PC-3 (cell line): Measurements from ENCODE around the gene L3MBTL4. TPM values are rescaled to one million over a fixed set of nuclear protein-coding genes. Genes with fewer than 3 reads are reported as not detected.

ENCODE experiments used
- ATAC-seq: fragments of 200-7000 bp; cut with Tn5 transposase; 2 replicates; pipeline ENCODE4 v1.9.1; 2020; ENCODE audit warnings: mild to moderate bottlenecking, moderate library complexity
- BruUV-seq: library from RNA; stranded (reverse); fragments of 400-500 nt; replicated peaks from 2 replicates; lab custom pipeline; 2021; lab: Mats Ljungman, UMichigan
- CTCF ChIA-PET: fragments of 300-600 bp; sonication (Branson Sonifier 250); formaldehyde crosslinking; loops from one replicate; lab custom pipeline; 2022; ENCODE audit warnings: antibody characterized with exemption; lab: Charles Lee
- POLR2A ChIA-PET: fragments of 300-600 bp; sonication (Branson Sonifier 250); formaldehyde crosslinking; loops from one replicate; lab custom pipeline; 2022; ENCODE audit warnings: antibody characterized with exemption; ENCODE audit not compliant: unreplicated experiment; lab: Charles Lee
- DNase-seq: peaks from one replicate; pipeline ENCODE4 v3.0.0-alpha.2; 2015
- H2AFZ ChIP-seq: fragments of 300-600 bp; sonication (generic); 2 replicates; pipeline ENCODE4 v1.6.0; 2016; ENCODE audit warnings: antibody characterized with exemption, low read length
- H3F3A ChIP-seq: fragments of 300-600 bp; sonication (generic); one replicate; pipeline ENCODE4 v1.6.0; 2017; ENCODE audit warnings: antibody characterized with exemption, low read length, control low read depth, mild to moderate bottlenecking; ENCODE audit not compliant: unreplicated experiment
- H3K27ac ChIP-seq: fragments of 300-600 bp; sonication (generic); 2 replicates; pipeline ENCODE4 v1.5.1; 2016; ENCODE audit warnings: mild to moderate bottlenecking, low read length
- H3K27me3 ChIP-seq: fragments of 300-600 bp; sonication (generic); 2 replicates; pipeline ENCODE4 v1.6.1; 2016; ENCODE audit warnings: low read length, mixed read lengths
- H3K36me3 ChIP-seq: fragments of 300-600 bp; sonication (generic); 2 replicates; pipeline ENCODE4 v1.6.1; 2016; ENCODE audit warnings: low read depth, mixed run types, low read length, mixed read lengths
- H3K4me1 ChIP-seq: fragments of 300-600 bp; sonication (generic); 2 replicates; pipeline ENCODE4 v1.5.1; 2016; ENCODE audit warnings: low read length; ENCODE audit not compliant: insufficient read depth
- H3K4me2 ChIP-seq: fragments of 300-600 bp; sonication (generic); 2 replicates; pipeline ENCODE4 v1.6.0; 2016; ENCODE audit warnings: low read length
- H3K4me3 ChIP-seq: fragments of 300-600 bp; sonication (generic); 2 replicates; pipeline ENCODE4 v1.5.1; 2016; ENCODE audit warnings: mild to moderate bottlenecking, low read length, mixed read lengths
- H3K79me2 ChIP-seq: fragments of 300-600 bp; sonication (generic); 2 replicates; pipeline ENCODE4 v1.6.1; 2017; ENCODE audit warnings: low read length, mixed read lengths
- H3K9ac ChIP-seq: fragments of 300-600 bp; sonication (generic); 2 replicates; pipeline ENCODE4 v1.6.0; 2016; ENCODE audit warnings: mild to moderate bottlenecking, low read length
- H3K9me2 ChIP-seq: fragments of 300-600 bp; sonication (generic); replicated peaks from 2 replicates; pipeline ENCODE4 v1.6.1; 2016; ENCODE audit warnings: mixed run types, low read length, mixed read lengths
- H3K9me3 ChIP-seq: fragments of 300-600 bp; sonication (generic); 2 replicates; pipeline ENCODE4 v1.6.1; 2016; ENCODE audit warnings: low read length, mixed read lengths
- H4K20me1 ChIP-seq: fragments of 300-600 bp; sonication (generic); 2 replicates; pipeline ENCODE4 v1.6.1; 2016; ENCODE audit warnings: low read length, mixed read lengths
- EZH2 ChIP-seq: fragments of 300-600 bp; sonication (generic); IDR thresholded peaks from one replicate; pipeline ENCODE4 v1.6.1; 2017; ENCODE audit warnings: antibody characterized with exemption, mild to moderate bottlenecking, low read length; ENCODE audit not compliant: unreplicated experiment
- EZH2phosphoT487 ChIP-seq: fragments of 300-600 bp; sonication (generic); IDR thresholded peaks from 2 replicates; pipeline ENCODE4 v1.6.1; 2018; ENCODE audit warnings: mild to moderate bottlenecking, antibody characterized with exemption, low read length, borderline replicate concordance
- intact Hi-C: fragments of 100-400 bp; cut with micrococcal nuclease; formaldehyde crosslinking; loops from 2 replicates; pipeline ENCODE4 v1.9.0; 2023
- total RNA-seq: library from RNA; depleted of rRNA; stranded (reverse); fragments of >200 nt; gene quantifications from 2 replicates; pipeline ENCODE4 v1.2.3, GENCODE V29; 2014
- TF ChIP-seq, protein P1 (sequence below): fragments of 300-600 bp; sonication (generic); conservative IDR thresholded peaks from 2 replicates; pipeline ENCODE4 v1.5.1; 2017; ENCODE audit warnings: antibody characterized with exemption, low read depth, mild to moderate bottlenecking, low read length

The L3MBTL4 gene
- total RNA-seq, 1 experiment from 2014 or later, result 0.47 TPM

- no peak for TF ChIP-seq EZH2phosphoT487
- TF ChIP-seq, protein P1, sequence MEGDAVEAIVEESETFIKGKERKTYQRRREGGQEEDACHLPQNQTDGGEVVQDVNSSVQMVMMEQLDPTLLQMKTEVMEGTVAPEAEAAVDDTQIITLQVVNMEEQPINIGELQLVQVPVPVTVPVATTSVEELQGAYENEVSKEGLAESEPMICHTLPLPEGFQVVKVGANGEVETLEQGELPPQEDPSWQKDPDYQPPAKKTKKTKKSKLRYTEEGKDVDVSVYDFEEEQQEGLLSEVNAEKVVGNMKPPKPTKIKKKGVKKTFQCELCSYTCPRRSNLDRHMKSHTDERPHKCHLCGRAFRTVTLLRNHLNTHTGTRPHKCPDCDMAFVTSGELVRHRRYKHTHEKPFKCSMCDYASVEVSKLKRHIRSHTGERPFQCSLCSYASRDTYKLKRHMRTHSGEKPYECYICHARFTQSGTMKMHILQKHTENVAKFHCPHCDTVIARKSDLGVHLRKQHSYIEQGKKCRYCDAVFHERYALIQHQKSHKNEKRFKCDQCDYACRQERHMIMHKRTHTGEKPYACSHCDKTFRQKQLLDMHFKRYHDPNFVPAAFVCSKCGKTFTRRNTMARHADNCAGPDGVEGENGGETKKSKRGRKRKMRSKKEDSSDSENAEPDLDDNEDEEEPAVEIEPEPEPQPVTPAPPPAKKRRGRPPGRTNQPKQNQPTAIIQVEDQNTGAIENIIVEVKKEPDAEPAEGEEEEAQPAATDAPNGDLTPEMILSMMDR, result no peak
- Histone ChIP-seq H3K79me2 (no peaks in the 10 kb centered on the region), H3K36me3 (no peaks in the 10 kb centered on the region), H3K27me3 (no peaks in the 10 kb centered on the region), H2AFZ (no peak overlapping the region), H3K9me3 (no peaks in the 10 kb centered on the region), H3K27ac (no peak overlapping the region), H3K9me2 (no peaks in the 10 kb centered on the region), H3K4me3 (no peak overlapping the region), H3K4me1 (no peaks in the 10 kb centered on the region), H3K9ac (no peak overlapping the region), H3K4me2 (no peak overlapping the region), H3F3A (no peaks in the 10 kb centered on the region), H4K20me1 (no peaks in the 10 kb centered on the region)
- DNase-seq (no peak), ATAC-seq (no peak)
- ChIA-PET POLR2A (no interaction called here), CTCF (no interaction called here)
- BruUV-seq, result no TSS peak
- intact Hi-C loops, result no loop called here
These were observed 44.3 kb downstream of the L3MBTL4 start for GRCh38 chr18:6370410-6370809.

GRCh38 chr18:6368017-6368416 is 46.7 kb downstream of the L3MBTL4 start:
- Histone ChIP-seq H3K79me2 (no peaks in the 10 kb centered on the region), H3K27me3 (no peaks in the 10 kb centered on the region), H3K9me2 (no peaks in the 10 kb centered on the region), H4K20me1 (no peaks in the 10 kb centered on the region), H3K27ac (no peak overlapping the region), H2AFZ (no peak overlapping the region), H3K36me3 (no peaks in the 10 kb centered on the region), H3K4me3 (no peak overlapping the region), H3K9me3 (no peaks in the 10 kb centered on the region), H3F3A (no peaks in the 10 kb centered on the region), H3K4me2 (no peak overlapping the region), H3K4me1 (0 out of 2 replicates have a peak, but pooled peaks cover 4% of the 10 kb centered on the region), H3K9ac (no peak overlapping the region)
- TF ChIP-seq EZH2 (no peak), EZH2phosphoT487 (no peak)
- TF ChIP-seq, protein P1, result no peak
- POLR2A ChIA-PET, result no interaction called here
- ATAC-seq (peak; percentile 78), DNase-seq (peak; percentile 37)
- BruUV-seq, result no TSS peak
- CTCF ChIA-PET, result no interaction called here
- intact Hi-C loops, result no loop called here

- ATAC-seq (no peak), DNase-seq (no peak)
- Histone ChIP-seq H4K20me1 (no peaks in the 10 kb centered on the region), H3K79me2 (no peaks in the 10 kb centered on the region), H3K4me2 (no peak overlapping the region), H3K27ac (no peak overlapping the region), H3K36me3 (no peaks in the 10 kb centered on the region), H3K27me3 (no peaks in the 10 kb centered on the region), H3K4me3 (no peak overlapping the region), H3K9me3 (no peaks in the 10 kb centered on the region), H3K9ac (no peak overlapping the region), H3K9me2 (no peaks in the 10 kb centered on the region), H3F3A (no peaks in the 10 kb centered on the region), H3K4me1 (0 out of 2 replicates have a peak, but pooled peaks cover 6% of the 10 kb centered on the region), H2AFZ (no peak overlapping the region)
- intact Hi-C loops, result no loop called here
- POLR2A ChIA-PET, result no interaction called here
- CTCF ChIA-PET, result no interaction called here
- BruUV-seq, result no TSS peak
- TF ChIP-seq EZH2, result no peak
- TF ChIP-seq, protein P1, result no peak
- TF ChIP-seq EZH2phosphoT487, result no peak
These were observed 47.5 kb downstream of the L3MBTL4 start for GRCh38 chr18:6367208-6367607.
